Measurements from ENCODE around the gene CTBP2.

DNA sequence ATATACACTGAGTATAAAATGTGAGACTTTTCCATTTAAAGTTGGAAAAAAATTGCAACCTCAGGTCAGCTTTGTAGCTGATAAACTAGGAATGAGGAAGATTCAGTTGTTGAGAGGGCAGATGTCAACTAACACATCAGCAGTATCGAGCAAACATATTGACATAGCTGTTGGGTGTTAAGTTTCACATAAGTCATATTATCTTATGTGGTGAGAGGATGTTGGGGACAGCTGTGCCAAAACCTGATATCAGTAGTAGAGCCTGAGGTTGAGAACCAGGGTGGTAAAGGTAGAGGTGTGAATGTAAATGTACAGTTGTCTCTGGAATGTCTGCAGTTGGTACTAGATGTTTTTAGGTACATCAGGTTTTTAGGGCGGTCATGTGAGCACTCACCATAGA, 213.4 kb downstream of the CTBP2 start:
- TF ChIP-seq SP1 (IDR thresholded peaks at IDR 0.05): no peak
- TF ChIP-seq SUZ12 (IDR thresholded peaks at IDR 0.05): no peak
- no peak for TF ChIP-seq HDGF (IDR thresholded peaks at IDR 0.05; ENCODE audit: borderline replicate concordance)
- TF ChIP-seq FOXA1 (IDR thresholded peaks at IDR 0.05): no peak
- TF ChIP-seq FOXK2 (IDR thresholded peaks at IDR 0.05): no peak
- TF ChIP-seq BHLHE40 (IDR thresholded peaks at IDR 0.05; ENCODE audit: borderline replicate concordance): no peak
- TF ChIP-seq ZNF384 (IDR thresholded peaks at IDR 0.05): no peak
- TF ChIP-seq L3MBTL2 (conservative IDR thresholded peaks at IDR 0.05): no peak
- TF ChIP-seq FOXM1 (IDR thresholded peaks at IDR 0.05; ENCODE audit: borderline replicate concordance): no peak
- TF ChIP-seq TARDBP (IDR thresholded peaks at IDR 0.05): no peak
- TF ChIP-seq ARNT (IDR thresholded peaks at IDR 0.05): no peak
- TF ChIP-seq NFRKB (IDR thresholded peaks at IDR 0.05): no peak
- TF ChIP-seq ELF4 (IDR thresholded peaks at IDR 0.05): no peak
- TF ChIP-seq CTBP1 (IDR thresholded peaks at IDR 0.05; ENCODE audit: borderline replicate concordance): no peak
